Thyroid gland (tissue), 4 donors: ENCODE results near the gene C6. TPM values are rescaled to one million over a fixed set of nuclear protein-coding genes. Genes with fewer than 3 reads are reported as not detected.

Experiments
- DNase-seq, 2 donors: peaks; one replicate each; pipeline ENCODE4 v3.0.0-alpha.2; 2019
- H3K27ac ChIP-seq, 3 donors: fragments of 200-600 bp; sonication (generic); 1 replicate in 2 of 3; 2 replicates in 1 of 3; pipeline ENCODE4 v1.5.1; 2016 to 2019; ENCODE audit warnings: mild to moderate bottlenecking in 1 of 3, moderate library complexity in 1 of 3
- H3K27me3 ChIP-seq: fragments of 200-600 bp; sonication (generic); one replicate; pipeline ENCODE4 v1.5.1; 2019
- H3K36me3 ChIP-seq, 2 donors: fragments of 200-600 bp; sonication (generic); one replicate each; pipeline ENCODE4 v1.5.1; 2016 to 2019
- H3K4me1 ChIP-seq, 2 donors: fragments of 200-600 bp; sonication (generic); one replicate each; pipeline ENCODE4 v1.5.1; 2017 to 2019
- H3K4me3 ChIP-seq, 3 donors: fragments of 200-600 bp; sonication (generic); replicated peaks in 1 of 3; 1 replicate in 2 of 3; 2 replicates in 1 of 3; pipeline ENCODE4 v1.5.1; 2016; ENCODE audit warnings: mild to moderate bottlenecking in 1 of 3
- H3K9me3 ChIP-seq: fragments of 200-600 bp; sonication (generic); one replicate; pipeline ENCODE4 v1.5.1; 2017
- POLR2A ChIP-seq, 2 donors: fragments of 450-650 bp; IDR thresholded peaks; one replicate each; pipeline ENCODE4 v1.6.1; 2017; ENCODE audit warnings: antibody characterized with exemption in 2 of 2, mild to moderate bottlenecking in 2 of 2, moderate library complexity in 1 of 2
- WGBS, 2 donors: methylation state at CpG; one replicate each; pipeline ENCODE4 v1.1.5; 2017; 5-methylcytosine and 5-hydroxymethylcytosine counted together
- intact Hi-C: fragments of 100-400 bp; cut with DNase I; formaldehyde crosslinking; loops from one replicate; pipeline ENCODE4 v1.15.1; 2023
- total RNA-seq, 4 donors: library from RNA; depleted of rRNA; stranded (reverse); fragments of >200 nt; gene quantifications; one replicate each; pipeline ENCODE4 v1.2.3, GENCODE V29; 2016
- TF ChIP-seq, protein P1 (sequence below), 6 experiments: fragments of 200-600 bp in 3 of 6; fragments of 450-650 bp in 3 of 6; sonication (generic) in 3 of 6; IDR thresholded peaks; one replicate each; pipeline ENCODE4 v1.5.1; 2016 to 2019; ENCODE audit warnings: antibody characterized with exemption in 6 of 6, mild to moderate bottlenecking in 2 of 6, inconsistent platforms in 1 of 6, moderate library complexity in 1 of 6

Gene C6
- total RNA-seq, 4 donors from 2014 or later: 2.2 to 15.0 (median 3.5) TPM

DNA sequence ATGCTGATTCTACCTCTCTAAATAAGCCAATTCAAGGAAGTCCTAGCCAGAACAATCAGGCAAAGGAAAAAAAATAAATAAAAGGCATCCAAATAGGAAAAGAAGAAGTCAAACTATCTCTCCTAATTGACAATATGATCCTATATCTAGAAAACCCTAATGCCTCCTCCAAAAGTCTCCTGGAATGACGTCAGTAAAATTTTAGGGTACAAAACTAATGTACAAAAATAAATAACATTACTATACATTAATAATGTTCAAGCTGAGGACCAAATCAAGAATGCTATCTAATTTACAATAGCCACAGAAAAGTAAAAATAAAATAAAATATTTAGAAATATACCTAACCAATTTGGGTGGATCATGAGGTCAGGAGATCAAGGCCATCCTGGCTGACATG, 33.8 kb upstream of the C6 start:
- Histone ChIP-seq H3K27ac (no peak overlapping the region), H3K4me3 (no peak overlapping the region), H3K9me3 (no peaks in the 10 kb centered on the region), H3K4me1 (no peaks in the 10 kb centered on the region), H3K36me3 (no peaks in the 10 kb centered on the region), H3K27me3 (no peaks in the 10 kb centered on the region)
- no peak for DNase-seq
- TF ChIP-seq, protein P1, sequence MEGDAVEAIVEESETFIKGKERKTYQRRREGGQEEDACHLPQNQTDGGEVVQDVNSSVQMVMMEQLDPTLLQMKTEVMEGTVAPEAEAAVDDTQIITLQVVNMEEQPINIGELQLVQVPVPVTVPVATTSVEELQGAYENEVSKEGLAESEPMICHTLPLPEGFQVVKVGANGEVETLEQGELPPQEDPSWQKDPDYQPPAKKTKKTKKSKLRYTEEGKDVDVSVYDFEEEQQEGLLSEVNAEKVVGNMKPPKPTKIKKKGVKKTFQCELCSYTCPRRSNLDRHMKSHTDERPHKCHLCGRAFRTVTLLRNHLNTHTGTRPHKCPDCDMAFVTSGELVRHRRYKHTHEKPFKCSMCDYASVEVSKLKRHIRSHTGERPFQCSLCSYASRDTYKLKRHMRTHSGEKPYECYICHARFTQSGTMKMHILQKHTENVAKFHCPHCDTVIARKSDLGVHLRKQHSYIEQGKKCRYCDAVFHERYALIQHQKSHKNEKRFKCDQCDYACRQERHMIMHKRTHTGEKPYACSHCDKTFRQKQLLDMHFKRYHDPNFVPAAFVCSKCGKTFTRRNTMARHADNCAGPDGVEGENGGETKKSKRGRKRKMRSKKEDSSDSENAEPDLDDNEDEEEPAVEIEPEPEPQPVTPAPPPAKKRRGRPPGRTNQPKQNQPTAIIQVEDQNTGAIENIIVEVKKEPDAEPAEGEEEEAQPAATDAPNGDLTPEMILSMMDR (IDR thresholded peaks at IDR 0.05): no peak
- TF ChIP-seq POLR2A (IDR thresholded peaks at IDR 0.05): no peak
- 69 to 88% methylated on average over 1 of the region's 1 CpG for WGBS, 2 donors
- intact Hi-C loops: no loop called here

DNA sequence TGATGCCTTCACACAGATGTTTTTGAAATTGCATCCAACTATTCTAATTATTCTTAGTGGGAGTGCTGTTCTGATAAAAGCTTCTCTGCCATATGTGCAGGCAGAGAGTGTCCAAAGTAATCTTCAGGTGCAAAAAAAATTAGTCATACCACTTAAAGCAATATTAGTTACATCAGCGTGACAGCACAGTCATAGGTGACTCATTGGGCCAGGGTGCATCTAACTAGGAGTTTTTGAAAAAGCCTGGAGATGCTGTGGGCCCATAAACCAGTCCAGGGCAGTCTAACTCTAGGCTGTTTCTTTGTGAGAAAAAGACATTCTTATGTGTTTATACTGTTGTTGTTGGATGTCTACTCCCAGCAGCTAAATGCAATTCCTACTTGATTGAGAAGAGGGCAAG, 33.0 kb upstream of the C6 start:
- Histone ChIP-seq H3K9me3 (no peaks in the 10 kb centered on the region), H3K27me3 (no peaks in the 10 kb centered on the region), H3K27ac (no peak overlapping the region), H3K4me1 (no peaks in the 10 kb centered on the region), H3K4me3 (no peak overlapping the region), H3K36me3 (no peaks in the 10 kb centered on the region)
- 84 to 95% methylated on average over 1 of the region's 1 CpG for WGBS, 2 donors
- intact Hi-C loops: no loop called here
- TF ChIP-seq, protein P1 (IDR thresholded peaks at IDR 0.05): no peak
- no peak for TF ChIP-seq POLR2A (IDR thresholded peaks at IDR 0.05)
- DNase-seq: no peak

DNA sequence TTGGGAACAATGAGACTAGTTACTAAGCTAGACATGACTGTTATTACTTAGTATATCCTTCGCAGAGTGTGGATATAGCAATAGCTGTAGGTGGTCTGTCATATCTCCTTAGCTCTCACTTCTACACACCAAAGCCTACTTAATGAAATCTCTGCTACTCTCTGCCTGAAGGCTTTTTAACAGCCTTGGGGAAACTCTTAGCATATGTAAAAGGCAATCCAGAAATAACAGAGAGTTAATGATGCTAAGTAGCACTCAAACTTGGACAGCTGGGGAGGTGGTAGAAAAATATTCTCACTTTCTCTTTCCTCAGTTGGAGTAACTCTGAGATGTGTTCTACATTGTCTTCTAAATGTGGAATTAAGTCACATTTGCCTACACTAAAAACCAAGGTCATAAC, 30.2 kb upstream of the C6 start:
- 90% methylated on average over 1 of the region's 1 CpG for WGBS, 2 donors
- TF ChIP-seq, protein P1 (IDR thresholded peaks at IDR 0.05): no peak
- no peak for TF ChIP-seq POLR2A (IDR thresholded peaks at IDR 0.05)
- no peaks in the 10 kb centered on the region for H3K4me1 ChIP-seq
- H3K27me3 ChIP-seq: no peaks in the 10 kb centered on the region
- H3K4me3 ChIP-seq: no peak overlapping the region
- intact Hi-C loops: no loop called here
- no peaks in the 10 kb centered on the region for H3K9me3 ChIP-seq
- no peak for DNase-seq
- no peaks in the 10 kb centered on the region for H3K36me3 ChIP-seq
- no peak overlapping the region for H3K27ac ChIP-seq

DNA sequence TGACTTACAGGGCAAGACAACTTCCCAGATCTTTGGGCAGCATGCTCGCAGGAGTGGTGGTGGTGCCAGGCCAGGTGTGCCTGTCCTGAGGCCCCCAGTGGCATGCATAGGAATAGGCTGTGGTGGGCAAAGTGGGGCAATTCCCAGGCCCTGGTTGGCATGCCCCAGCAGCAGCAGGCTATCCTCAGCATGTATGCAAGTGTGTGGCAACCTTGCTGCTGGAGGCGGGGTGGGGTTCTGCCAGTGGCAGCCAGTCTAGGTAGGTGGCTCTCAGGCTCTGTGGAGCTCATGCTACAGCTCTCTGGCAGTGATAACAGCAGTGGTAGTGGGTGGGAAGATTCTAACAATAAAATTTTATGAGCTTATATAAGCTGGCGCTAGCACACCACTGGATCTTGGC, 27.7 kb upstream of the C6 start:
- H3K36me3 ChIP-seq: no peaks in the 10 kb centered on the region
- no peak overlapping the region for H3K4me3 ChIP-seq
- H3K4me1 ChIP-seq: no peaks in the 10 kb centered on the region
- no peaks in the 10 kb centered on the region for H3K9me3 ChIP-seq
- 83 to 100% methylated on average over 2 to 3 of the region's 3 CpGs for WGBS, 2 donors
- DNase-seq: no peak
- H3K27me3 ChIP-seq: no peaks in the 10 kb centered on the region
- TF ChIP-seq, protein P1 (IDR thresholded peaks at IDR 0.05): no peak
- TF ChIP-seq POLR2A (IDR thresholded peaks at IDR 0.05): no peak
- no peak overlapping the region for H3K27ac ChIP-seq
- intact Hi-C loops: no loop called here

DNA sequence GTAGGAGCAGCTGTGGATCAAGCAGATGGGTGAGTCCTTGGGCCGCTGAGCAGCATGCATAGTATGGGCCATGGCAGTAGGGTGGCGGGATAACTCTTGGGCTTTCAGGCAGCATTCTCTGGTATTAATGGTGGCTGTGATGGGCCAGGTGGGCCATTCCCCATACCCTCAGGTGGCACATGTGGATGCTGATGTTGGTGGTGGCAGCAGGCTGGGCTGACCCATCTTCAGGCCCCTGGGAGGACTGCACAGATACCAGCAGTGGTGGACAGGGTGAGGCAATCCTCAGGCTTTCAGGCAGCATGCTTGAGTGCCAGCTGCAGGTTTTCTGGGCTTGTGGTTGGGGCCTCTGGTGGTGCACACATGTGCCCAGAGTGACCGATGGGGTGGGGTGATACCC, 27.1 kb upstream of the C6 start:
- 90 to 94% methylated on average over 3 of the region's 3 CpGs for WGBS, 2 donors
- no peak for DNase-seq
- Histone ChIP-seq H3K36me3 (no peaks in the 10 kb centered on the region), H3K27ac (no peak overlapping the region), H3K4me3 (no peak overlapping the region), H3K27me3 (no peaks in the 10 kb centered on the region), H3K9me3 (no peaks in the 10 kb centered on the region), H3K4me1 (no peaks in the 10 kb centered on the region)
- TF ChIP-seq, protein P1 (IDR thresholded peaks at IDR 0.05): no peak
- TF ChIP-seq POLR2A (IDR thresholded peaks at IDR 0.05): no peak
- intact Hi-C loops: no loop called here
